ENCODE data around the gene ALMS1.
"Not testable (repeated sequence)": the region's sequence is repeated elsewhere in the genome, so short reads cannot be mapped to it uniquely, and the experiment has no call there.

ALMS1 gene

DNA sequence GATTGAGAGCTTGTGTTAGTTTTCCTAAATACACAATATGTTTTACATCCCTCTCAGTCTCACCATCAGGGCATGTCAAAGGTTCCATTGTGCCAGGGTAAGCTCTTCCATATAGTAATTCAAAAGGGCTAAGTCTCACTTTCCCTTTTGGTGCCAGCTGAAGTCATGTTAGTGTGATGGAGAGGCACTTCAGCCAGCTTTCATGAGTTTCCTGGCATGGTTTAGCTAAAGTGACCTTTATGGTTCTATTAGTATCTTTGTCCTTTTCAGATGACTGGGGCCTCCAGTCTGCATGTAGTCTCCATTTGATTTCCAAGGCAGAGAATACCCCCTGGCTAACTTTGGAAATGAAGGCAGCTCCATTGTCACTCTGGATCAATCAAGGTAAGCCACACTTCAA lies 229.4 kb downstream of the ALMS1 start:
- DNase-seq (ENCODE audit: low read depth): no peak

DNA sequence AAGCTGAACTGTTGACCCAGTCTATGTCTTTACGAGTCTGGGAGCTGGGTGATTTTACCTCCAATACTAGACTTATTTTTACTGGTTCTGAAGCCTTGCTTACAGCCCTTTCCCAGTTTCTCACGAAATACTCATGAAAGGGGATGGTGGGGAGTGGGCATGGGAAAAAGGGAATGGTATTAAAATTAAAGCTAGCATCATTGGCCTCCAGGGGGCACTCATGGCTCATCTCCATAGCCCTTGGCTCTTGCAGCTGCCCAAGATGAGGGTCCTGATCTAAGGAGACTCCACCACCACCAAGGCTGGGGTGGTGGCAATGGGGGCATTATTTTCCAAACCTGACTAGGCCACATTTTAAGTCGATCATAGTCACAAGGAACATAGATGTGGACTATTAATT lies 234.3 kb downstream of the ALMS1 start:
- not testable (repeated sequence) for DNase-seq (ENCODE audit: low read depth)

DNA sequence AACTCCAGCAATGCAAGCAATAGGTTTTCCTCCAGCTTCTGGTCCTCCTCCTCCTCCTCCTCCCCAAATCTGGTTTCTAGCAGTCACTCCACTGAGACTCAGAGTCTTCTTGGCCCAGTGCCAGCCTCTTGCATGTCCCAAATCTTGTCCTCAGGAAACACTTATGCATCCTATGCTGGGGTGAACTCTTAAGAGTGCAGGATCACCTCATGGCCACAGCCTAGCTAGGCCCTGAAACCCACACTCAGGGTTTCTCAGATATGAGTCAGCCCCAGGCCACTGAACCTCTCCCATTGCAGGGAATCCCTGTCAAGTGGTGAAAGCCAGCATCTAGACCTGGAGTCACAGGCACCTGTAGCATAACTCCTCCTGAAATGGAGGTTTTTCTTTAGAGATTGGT lies 238.4 kb downstream of the ALMS1 start:
- DNase-seq (ENCODE audit: low read depth): not testable (repeated sequence)

DNA sequence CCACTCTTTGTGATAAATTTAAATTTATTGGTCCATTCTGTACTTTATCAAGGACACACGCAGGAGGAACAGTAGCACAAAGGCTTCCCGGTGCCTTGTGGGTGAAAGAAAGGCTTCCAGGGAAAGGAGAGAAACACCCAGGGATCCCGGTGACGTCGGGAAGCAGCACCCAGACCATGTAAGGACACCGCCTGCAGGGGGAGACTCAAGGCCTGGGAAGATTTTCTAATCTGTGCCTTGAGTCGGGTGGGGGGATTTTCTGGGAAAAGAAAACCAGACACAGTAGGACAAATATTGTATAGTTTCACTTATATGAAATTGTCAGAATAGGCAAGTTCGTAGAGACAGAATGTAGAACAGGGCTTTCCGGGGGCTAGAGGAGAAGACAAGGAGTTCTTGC lies 239.0 kb downstream of the ALMS1 start:
- not testable (repeated sequence) for DNase-seq (ENCODE audit: low read depth)

DNA sequence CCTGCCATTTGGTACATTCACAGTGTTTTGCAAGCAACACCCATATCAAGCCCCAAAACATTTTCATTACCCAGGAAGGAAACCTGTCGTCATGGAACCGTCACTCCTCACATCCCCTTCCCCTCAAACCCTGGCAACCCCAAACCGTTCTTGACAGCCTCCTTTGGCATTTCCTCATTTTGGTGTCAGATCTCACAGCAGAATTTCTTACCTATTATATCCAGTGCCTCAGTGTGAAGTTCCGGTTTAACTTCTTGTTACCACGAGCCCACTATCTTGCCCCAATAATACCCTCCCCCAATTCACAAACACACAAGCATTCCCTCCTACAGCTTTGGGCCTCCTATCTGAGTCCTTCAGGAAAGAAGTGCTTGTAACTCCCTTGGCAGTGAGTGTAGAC lies 240.6 kb downstream of the ALMS1 start:
- not testable (repeated sequence) for DNase-seq (ENCODE audit: low read depth)

DNA sequence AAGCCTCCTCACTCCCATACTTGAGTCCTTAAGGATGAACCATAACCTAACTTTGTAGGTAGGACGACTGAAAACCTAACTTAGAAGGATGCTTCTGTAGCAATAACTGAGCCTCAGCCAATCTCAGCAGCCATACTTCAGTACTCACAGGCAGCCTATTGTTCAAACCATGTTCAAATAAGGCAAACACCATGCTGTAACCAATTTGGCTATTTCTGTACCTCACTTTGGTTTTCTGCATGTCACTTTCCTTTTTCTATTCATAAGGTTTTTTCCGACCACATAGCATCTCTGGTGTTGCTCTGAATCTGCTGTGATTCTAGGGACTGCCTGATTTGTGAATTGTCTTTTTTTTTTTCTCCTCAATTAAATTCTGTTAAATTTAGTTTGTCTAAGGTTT lies 242.9 kb downstream of the ALMS1 start:
- not testable (repeated sequence) for DNase-seq (ENCODE audit: low read depth)

DNA sequence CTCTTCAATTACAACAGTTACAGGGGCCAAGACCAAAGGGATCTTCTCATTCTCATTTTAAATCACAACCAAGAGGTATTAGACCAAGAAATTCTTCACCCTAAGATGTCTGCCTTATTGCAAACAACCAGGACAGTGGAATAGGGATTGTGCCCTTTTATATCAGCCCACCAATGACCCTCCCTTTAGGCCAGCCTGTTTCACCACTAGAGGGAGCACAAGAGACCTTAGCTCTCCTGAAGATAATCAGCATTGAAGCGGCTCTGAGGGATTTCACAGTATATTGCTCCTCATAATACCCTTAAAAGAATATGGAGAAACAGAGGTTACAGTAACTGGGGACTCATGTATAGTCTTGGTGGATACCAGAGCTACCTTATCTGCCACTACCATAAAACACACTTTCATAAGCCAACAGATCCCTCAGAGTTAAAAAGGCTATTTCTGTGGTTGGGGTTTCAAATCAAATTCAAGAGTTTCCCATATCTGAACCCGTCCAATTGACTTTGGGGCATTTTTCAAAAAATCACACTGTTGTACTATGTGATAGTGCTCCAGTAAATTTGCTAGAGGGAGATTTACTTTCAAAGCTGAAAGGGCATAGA lies 245.1 kb downstream of the ALMS1 start:
- DNase-seq (ENCODE audit: low read depth): not testable (repeated sequence)

DNA sequence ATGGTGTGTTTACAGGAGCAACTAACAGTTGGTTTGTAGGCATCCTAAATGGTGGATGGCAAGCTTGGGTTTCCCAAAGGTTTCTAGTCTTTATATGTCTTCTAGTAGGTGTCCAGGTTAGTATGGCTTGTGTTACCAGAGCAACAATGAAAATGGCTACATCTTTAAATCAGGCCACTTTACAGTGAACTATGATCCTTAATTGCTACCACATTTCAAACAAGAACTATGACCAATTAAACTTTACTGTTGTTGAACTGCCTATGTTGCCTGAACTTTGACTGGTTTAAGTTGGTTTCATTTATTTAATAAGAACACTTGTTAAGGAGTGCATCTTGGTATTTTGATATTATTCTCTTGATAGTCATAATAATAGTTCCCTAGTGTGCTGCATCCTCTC lies 251.3 kb downstream of the ALMS1 start:
- not testable (repeated sequence) for DNase-seq (ENCODE audit: low read depth)

DNA sequence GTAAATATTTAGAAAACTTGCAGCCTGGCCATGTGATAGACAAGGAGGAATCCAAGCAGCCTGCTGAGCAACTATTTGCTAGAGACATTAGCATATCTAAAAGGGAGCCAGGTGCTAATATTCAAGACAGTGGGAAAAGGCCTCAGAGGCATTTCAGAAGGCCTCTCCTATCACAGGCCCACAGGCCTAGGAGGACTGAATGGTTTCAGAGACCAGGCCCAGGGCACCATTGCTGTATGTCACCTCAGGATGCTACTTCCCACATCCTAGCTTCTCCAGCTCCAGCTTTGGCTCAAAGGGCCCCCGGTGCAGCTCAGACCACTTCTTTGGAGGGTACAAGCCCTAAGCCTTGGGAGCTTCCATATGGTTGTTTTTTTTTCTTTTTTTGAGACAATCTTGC lies 252.8 kb downstream of the ALMS1 start:
- DNase-seq (ENCODE audit: low read depth): no peak

DNA sequence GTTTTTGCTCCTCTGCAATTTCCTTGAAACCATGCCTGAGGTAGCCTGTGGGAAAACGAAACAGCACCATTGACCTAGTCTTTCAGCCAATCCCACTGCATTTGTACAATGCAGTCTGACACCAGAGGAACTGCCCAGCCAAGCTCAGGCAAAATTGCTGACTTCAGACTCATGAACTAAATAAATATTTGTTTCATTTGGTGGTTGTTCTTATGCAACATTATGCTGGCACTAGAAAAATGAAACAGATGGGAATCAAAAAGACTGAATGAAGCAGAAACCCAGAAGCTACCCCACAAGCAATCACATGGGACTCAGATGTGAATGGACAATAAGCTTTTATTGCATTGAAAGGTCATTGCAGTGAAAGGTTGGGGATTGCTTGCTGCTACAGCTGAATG lies 254.9 kb downstream of the ALMS1 start:
- no peak for DNase-seq (ENCODE audit: low read depth)

DNA sequence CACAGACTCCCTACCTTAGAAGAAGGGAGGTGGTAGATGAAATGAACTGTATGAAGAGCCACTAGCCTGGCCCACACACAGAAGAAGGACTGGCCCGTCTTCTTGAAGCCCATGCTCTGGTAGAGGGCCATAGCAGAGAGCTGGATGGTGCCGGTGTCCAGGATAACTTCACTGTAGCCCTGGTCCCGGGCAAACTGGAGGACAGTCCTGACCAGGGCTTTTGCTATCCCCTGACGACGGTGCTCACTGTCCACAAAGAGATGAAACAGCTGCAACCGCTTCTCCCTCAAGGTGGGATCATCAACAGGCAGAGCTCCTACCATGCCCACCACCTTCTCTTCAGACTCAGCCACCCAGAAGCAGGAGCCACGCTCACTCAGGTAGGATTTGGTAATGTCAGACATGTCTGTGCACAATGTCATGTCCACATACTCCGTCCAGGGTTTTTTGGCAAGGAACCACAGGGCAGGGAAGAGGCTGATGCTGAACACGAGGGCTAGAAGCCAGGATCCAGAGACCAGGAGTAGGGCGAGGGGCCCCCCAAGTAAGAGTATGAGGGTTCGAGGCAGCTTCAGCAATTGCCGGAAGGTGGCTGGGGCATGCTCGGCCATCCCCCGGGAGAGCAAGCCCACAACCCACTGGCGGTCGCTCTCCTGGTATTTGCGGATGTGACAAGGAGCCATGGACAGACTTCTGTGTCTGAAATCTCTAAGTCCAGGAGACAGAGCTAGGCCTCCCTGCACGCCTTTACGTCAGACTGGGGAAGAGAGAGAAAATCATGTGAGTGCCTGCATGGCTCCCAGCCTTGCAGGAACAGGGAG lies 255.5 kb downstream of the ALMS1 start:
- no peak for DNase-seq (ENCODE audit: low read depth)

DNA sequence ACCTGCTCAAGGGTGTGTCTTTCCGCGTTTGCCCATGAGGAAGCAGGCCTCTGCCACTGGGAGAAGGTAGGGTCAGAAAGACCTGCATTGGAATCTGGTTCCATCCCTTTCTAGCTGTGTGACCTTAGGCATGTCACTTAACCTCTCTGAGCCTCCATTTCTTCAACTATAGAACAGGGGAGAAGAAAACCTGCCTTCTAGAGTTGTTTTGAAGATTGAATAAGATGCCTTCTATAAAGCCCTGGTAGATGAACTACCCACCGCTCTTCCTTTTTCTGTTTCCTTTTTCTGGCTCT lies 256.1 kb downstream of the ALMS1 start:
- no peak for DNase-seq (ENCODE audit: low read depth)

DNA sequence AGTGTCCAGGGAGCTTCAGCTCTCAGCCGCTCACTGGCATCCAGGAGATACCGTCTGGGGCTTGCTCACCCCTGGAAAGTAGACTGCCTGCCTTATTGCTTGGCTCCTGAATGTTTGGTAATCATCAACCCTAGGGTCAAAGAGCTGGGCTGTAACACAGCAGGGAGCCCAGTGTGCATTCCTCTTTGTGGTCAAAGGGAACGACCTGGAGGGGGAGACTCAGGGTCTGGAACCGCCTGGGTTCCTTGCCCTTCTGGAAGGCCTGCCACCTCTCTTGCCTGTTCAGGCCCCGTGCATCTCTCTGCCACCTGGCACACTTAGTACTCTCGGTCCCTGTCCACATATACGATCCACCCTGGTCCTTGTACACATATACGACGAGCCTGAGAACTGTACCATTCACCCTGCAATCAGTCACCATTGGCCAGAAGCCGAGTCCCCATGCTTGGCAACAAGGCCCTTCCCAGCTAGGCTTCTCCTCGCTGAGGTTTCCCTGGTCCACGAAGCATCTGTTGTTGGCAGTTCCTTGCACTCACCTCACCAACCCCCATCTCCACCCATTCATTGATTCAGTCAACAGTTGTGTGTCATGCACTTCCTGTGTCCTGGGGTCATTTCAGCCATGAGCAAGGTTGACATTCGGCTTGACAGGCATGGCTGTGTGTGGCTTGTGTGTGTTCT lies 256.8 kb downstream of the ALMS1 start, which contains the start of gene NAT8:
Gene NAT8, minus strand, starts transcription at position 85 of the 681 bp plus-strand sequence. CDS start 794 bp downstream, outside the sequence.
- no peak for DNase-seq (ENCODE audit: low read depth)

DNA sequence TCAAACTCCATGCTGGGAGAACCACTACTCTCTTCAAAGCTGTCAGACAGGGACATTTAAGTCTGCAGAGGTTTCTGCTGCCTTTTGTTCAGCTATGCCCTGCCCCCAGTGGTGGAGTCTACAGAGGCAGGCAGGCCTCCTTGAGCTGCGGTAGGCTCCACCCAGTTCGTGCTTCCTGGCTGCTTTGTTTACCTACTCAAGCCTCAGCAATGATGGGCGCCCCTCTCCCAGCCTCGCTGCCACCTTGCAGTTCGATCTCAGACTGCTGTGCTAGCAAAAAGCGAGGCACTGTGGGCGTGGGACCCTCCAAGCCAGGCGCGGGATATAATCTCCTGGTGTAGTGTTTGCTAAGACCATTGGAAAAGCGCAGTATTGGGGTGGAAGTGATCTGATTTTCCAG lies 262.1 kb downstream of the ALMS1 start:
- DNase-seq (ENCODE audit: low read depth): not testable (repeated sequence)

DNA sequence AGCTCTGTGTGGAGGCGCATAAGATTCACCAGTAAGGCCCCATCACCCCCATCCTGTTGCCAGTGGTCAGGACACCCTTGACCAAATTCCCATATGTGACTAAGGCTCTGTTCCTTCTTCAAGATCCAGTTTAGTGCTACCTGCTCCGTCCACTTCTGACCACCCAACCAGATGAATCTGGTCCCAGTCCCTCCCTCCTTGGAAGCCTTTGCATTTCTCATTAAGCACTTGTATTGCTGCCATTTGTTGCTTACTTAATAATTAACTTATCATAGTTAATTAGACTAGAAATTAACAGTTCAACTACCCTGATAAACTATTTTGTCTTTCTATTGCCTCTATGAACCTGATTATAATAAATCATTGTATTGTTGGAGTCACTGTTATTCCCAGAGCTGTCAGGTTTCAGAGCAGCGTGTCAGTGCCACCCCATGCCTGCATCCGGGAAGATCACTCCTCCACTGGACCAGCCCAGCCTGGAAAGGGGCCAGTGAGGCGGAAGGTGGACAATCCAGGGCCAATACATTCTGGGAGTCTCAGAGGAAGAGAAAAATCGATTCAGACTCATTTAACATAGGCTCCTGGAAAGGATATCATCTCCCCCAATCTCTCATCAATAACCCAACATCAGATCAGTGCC lies 266.1 kb downstream of the ALMS1 start:
- DNase-seq (ENCODE audit: low read depth): no peak

DNA sequence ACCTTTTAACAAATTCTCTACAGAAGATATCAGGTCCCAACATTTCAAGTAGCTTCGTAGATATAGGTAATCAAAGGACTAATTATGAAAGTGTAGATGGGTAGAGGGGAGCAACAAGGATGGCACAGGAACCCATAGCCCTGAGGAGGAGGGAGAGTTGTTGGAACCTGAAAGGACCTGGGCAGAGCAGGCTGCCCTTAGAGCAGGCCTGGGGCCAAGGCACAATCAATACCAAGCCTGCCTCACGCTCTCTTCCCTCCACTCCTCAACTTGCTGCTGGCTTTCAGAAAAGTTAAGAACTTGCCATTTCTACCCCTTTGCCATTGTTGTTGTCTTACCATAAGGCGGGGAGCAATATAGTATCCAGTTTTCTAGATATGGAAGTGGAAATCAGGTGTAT lies 266.7 kb downstream of the ALMS1 start:
- DNase-seq (ENCODE audit: low read depth): no peak

DNA sequence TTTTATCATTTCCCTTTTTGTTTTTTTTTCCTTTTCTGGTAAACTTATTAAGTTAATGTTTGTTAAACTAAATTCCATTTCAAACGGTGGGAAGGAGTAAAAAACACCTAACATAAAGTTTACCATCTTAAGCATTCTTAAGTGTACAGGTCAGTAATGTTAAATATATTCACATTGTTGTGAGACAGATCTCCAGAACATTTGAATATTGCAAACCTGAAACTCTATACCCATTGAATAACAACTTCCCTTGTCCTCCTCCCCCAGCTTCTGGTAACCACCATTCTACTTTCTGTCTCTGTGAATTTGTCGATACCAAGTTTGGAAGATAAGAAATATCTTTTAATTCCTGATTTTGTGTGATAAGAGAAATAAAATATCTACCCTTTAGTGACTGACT lies 268.5 kb downstream of the ALMS1 start:
- no peak for DNase-seq (ENCODE audit: low read depth)
